Astrocyte (in vitro differentiated cells and primary cell): ENCODE data around the gene MIPOL1. TPM values are rescaled to one million over a fixed set of nuclear protein-coding genes. Genes with fewer than 3 reads are reported as not detected.

Experiments used
- DNase-seq: peaks from one replicate; pipeline ENCODE4 v3.0.0-alpha.2; 2010; ENCODE audit warnings: low read depth
- FAIRE-seq: peaks from 2 replicates; lab custom pipeline; 2011; peaks lifted over from hg19 to GRCh38; lab: Jason Lieb, UNC
- H2AFZ ChIP-seq: 2 replicates; pipeline ENCODE4 v1.6.0; 2012; ENCODE audit warnings: low read depth, low read length, inconsistent platforms
- H3K27ac ChIP-seq: 2 replicates; pipeline ENCODE4 v1.5.1; 2011; ENCODE audit warnings: low read depth, low read length, inconsistent platforms
- H3K27me3 ChIP-seq: 2 replicates; pipeline ENCODE4 v1.6.0; 2011; ENCODE audit warnings: low read length, inconsistent platforms; ENCODE audit not compliant: insufficient read depth
- H3K36me3 ChIP-seq: 2 replicates; pipeline ENCODE4 v1.5.1; 2011; ENCODE audit warnings: low read length, inconsistent platforms; ENCODE audit not compliant: insufficient read depth
- H3K4me1 ChIP-seq: 2 replicates; pipeline ENCODE4 v1.5.1; 2011; ENCODE audit warnings: low read length, inconsistent platforms; ENCODE audit not compliant: insufficient read depth
- H3K4me2 ChIP-seq: 2 replicates; pipeline ENCODE4 v1.6.0; 2012; ENCODE audit warnings: low read length, inconsistent platforms
- H3K4me3 ChIP-seq: 2 replicates; pipeline ENCODE4 v1.5.1; 2011; ENCODE audit warnings: low read depth, mild to moderate bottlenecking, low read length, inconsistent platforms; ENCODE audit not compliant: insufficient read depth
- H3K79me2 ChIP-seq: 2 replicates; pipeline ENCODE4 v1.6.0; 2012; ENCODE audit warnings: mild to moderate bottlenecking, low read length, inconsistent platforms; ENCODE audit not compliant: insufficient read depth
- H3K9ac ChIP-seq: 2 replicates; pipeline ENCODE4 v1.6.0; 2012; ENCODE audit warnings: mild to moderate bottlenecking, low read length, inconsistent platforms
- H3K9me3 ChIP-seq: 2 replicates; pipeline ENCODE4 v1.5.1; 2012; ENCODE audit warnings: low read depth, mild to moderate bottlenecking, low read length, inconsistent platforms; ENCODE audit not compliant: insufficient read depth
- H4K20me1 ChIP-seq: 2 replicates; pipeline ENCODE4 v1.6.0; 2012; ENCODE audit warnings: low read length, inconsistent platforms; ENCODE audit not compliant: insufficient read depth
- H3K27ac Mint-ChIP-seq: one replicate; pipeline ENCODE4 v1.8.0; 2021; ENCODE audit warnings: mild to moderate bottlenecking, mixed read lengths; ENCODE audit not compliant: unreplicated experiment
- H3K27me3 Mint-ChIP-seq: one replicate; pipeline ENCODE4 v1.8.0; 2021; ENCODE audit warnings: low read depth, mixed read lengths; ENCODE audit not compliant: unreplicated experiment
- H3K36me3 Mint-ChIP-seq: one replicate; pipeline ENCODE4 v1.8.0; 2021; ENCODE audit warnings: low read depth, mixed read lengths; ENCODE audit not compliant: unreplicated experiment
- H3K4me1 Mint-ChIP-seq: one replicate; pipeline ENCODE4 v1.8.0; 2021; ENCODE audit warnings: low read depth, mixed read lengths; ENCODE audit not compliant: unreplicated experiment
- H3K4me3 Mint-ChIP-seq: one replicate; pipeline ENCODE4 v1.8.0; 2021; ENCODE audit warnings: mild to moderate bottlenecking, moderate library complexity, mixed read lengths; ENCODE audit not compliant: unreplicated experiment
- H3K9me3 Mint-ChIP-seq: one replicate; pipeline ENCODE4 v1.8.0; 2021; ENCODE audit warnings: mild to moderate bottlenecking, mixed read lengths; ENCODE audit not compliant: unreplicated experiment
- EZH2 ChIP-seq: IDR thresholded peaks from 2 replicates; pipeline ENCODE4 v1.6.1; 2012; ENCODE audit warnings: mild to moderate bottlenecking, low read length, inconsistent platforms; ENCODE audit not compliant: insufficient read depth
- total RNA-seq: library from RNA; stranded (reverse); gene quantifications from 2 replicates; pipeline ENCODE4 v1.2.1, GENCODE V29; 2021
- TF ChIP-seq, protein P1 (sequence below): IDR thresholded peaks from 2 replicates; pipeline ENCODE4 v1.5.1; 2011; ENCODE audit warnings: low read depth, mild to moderate bottlenecking, inconsistent platforms, low read length, moderate library complexity; ENCODE audit not compliant: insufficient read depth

Gene MIPOL1
- total RNA-seq, 1 donor from 2014 or later, result 15.7 TPM

DNA sequence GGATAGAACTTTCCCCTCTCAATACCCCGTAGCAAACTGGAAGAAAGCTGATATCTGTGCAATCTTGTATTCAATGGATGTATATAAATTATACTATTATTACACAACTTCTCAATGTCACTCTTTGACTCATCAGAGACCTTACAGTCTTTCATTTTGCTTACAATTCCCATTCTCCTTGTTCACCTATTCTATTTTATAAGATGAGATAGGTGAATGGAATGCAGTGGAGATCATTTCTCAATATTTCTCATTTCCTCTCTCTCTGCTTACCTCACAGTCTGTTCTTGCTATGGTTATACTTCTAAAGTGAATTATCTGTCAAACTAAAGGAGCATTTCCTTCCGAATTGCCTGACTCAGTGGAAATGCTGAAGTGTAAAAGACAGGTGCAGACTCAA, 382.4 kb downstream of the MIPOL1 start:
- no peak for FAIRE-seq

DNA sequence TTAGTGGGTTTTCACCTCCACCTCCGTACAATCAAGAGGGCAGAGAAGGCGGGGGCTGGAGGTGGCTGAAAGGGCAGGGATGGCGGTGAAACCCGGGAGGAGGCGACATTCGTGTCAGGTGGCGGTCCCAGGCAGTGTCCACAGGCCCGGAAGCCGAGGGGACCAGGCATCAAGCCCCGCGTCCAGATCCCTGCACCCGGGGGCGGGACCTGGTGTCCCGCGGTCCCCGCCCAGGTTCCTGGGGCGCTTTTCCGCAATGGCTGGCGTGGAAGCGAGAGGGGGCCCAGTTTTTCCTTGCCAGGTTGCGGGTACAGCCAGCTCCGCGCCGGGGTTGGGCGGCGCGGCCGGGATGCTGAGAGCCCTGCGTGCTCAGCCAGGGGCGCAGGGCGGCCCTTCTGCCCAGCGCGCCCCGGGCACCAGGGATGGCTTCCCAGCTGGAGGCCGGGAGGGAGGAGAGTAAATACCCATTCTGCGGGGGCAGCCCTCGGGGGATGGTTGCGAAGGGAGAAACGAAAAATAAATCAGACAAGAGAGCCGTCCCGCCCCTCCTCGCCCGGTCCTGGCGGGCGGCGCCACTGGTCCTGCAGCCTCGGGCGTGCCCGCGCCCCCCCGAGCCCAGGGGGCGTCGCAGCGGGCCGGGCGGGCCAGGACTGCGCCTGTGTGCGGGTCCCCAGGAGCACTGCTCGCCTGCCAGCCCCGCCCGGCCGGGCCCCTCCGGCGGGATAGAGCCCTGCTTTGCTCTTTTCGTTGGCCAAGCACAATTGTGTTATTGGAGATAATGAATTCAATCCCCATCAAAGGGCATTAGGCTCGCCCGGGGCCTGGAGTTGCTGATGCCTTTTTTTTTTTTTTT, 385.8 kb downstream of the MIPOL1 start:
- H3K9me3 Mint-ChIP-seq, result no peaks in the 10 kb centered on the region
- peak overlapping the region; percentile 46 for H2AFZ ChIP-seq

More for the DNA sequence above, 382.4 kb downstream of the MIPOL1 start:
- H3K4me3 Mint-ChIP-seq, result no peak overlapping the region
- H3K79me2 ChIP-seq, result no peaks in the 10 kb centered on the region
- no peak overlapping the region for H3K4me2 ChIP-seq
- H3K4me1 Mint-ChIP-seq, result no peaks in the 10 kb centered on the region
- DNase-seq, result no peak
- H3K4me1 ChIP-seq, result peaks cover 9% of the 10 kb centered on the region
- no peaks in the 10 kb centered on the region for H3K9me3 ChIP-seq
- no peak overlapping the region for H3K27ac ChIP-seq
- H2AFZ ChIP-seq, result no peak overlapping the region
- no peaks in the 10 kb centered on the region for H3K36me3 ChIP-seq
- H3K27me3 Mint-ChIP-seq, result peaks cover 32% of the 10 kb centered on the region
- H3K9me3 Mint-ChIP-seq, result no peaks in the 10 kb centered on the region
- no peak overlapping the region for H3K27ac Mint-ChIP-seq
- H3K27me3 ChIP-seq, result peaks cover 27% of the 10 kb centered on the region
- no peak overlapping the region for H3K4me3 ChIP-seq
- TF ChIP-seq, protein P1, sequence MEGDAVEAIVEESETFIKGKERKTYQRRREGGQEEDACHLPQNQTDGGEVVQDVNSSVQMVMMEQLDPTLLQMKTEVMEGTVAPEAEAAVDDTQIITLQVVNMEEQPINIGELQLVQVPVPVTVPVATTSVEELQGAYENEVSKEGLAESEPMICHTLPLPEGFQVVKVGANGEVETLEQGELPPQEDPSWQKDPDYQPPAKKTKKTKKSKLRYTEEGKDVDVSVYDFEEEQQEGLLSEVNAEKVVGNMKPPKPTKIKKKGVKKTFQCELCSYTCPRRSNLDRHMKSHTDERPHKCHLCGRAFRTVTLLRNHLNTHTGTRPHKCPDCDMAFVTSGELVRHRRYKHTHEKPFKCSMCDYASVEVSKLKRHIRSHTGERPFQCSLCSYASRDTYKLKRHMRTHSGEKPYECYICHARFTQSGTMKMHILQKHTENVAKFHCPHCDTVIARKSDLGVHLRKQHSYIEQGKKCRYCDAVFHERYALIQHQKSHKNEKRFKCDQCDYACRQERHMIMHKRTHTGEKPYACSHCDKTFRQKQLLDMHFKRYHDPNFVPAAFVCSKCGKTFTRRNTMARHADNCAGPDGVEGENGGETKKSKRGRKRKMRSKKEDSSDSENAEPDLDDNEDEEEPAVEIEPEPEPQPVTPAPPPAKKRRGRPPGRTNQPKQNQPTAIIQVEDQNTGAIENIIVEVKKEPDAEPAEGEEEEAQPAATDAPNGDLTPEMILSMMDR, result no peak
- no peak for TF ChIP-seq EZH2
- H3K36me3 Mint-ChIP-seq, result no peaks in the 10 kb centered on the region
- H4K20me1 ChIP-seq, result no peaks in the 10 kb centered on the region
- no peak overlapping the region for H3K9ac ChIP-seq

More for the DNA sequence above, 385.8 kb downstream of the MIPOL1 start:
- Mint-ChIP-seq H3K36me3 (no peaks in the 10 kb centered on the region), H3K4me1 (peaks cover 3% of the 10 kb centered on the region), H3K27ac (no peak overlapping the region), H3K27me3 (peaks cover 53% of the 10 kb centered on the region), H3K4me3 (no peak overlapping the region)
- Histone ChIP-seq H3K9ac (no peak overlapping the region), H3K79me2 (no peaks in the 10 kb centered on the region), H3K27me3 (peaks cover 60% of the 10 kb centered on the region), H3K4me3 (peak overlapping the region; percentile 30), H3K36me3 (no peaks in the 10 kb centered on the region), H3K4me1 (peaks cover 9% of the 10 kb centered on the region), H3K4me2 (peak overlapping the region; percentile 75), H4K20me1 (peaks cover 12% of the 10 kb centered on the region), H3K27ac (no peak overlapping the region), H3K9me3 (no peaks in the 10 kb centered on the region)
- TF ChIP-seq EZH2, result peak; percentile 57
- TF ChIP-seq, protein P1, result no peak
- FAIRE-seq, result no peak
- DNase-seq, result no peak
